Stimulated activated CD4-positive, alpha-beta T cell treated with anti-CD3 and anti-CD28 coated beads, Interleukin-12 subunit alpha, Interleukin-12 subunit beta, amount 100 ng/mL, for 4 hours (primary cell): ENCODE measurements around the gene LBX1.
"Not testable (repeated sequence)": the region's sequence is repeated elsewhere in the genome, so short reads cannot be mapped to it uniquely, and the experiment has no call there.

Source experiments
- DNase-seq: peaks from one replicate; pipeline ENCODE4 v3.0.0-alpha.2; 2020

The LBX1 gene

GRCh38 chr10:101202667-101203066 lies 26.6 kb downstream of the LBX1 start:
- DNase-seq = not testable (repeated sequence)

- not testable (repeated sequence) for DNase-seq
Observed at GRCh38 chr10:101198326-101198977, 30.8 kb downstream of the LBX1 start.

- no peak for DNase-seq
Observed at GRCh38 chr10:101195921-101196320, 33.3 kb downstream of the LBX1 start.

GRCh38 chr10:101189461-101190401 lies 39.5 kb downstream of the LBX1 start:
- no peak for DNase-seq

- no peak for DNase-seq
Observed at GRCh38 chr10:101188942-101189341, 40.3 kb downstream of the LBX1 start.

- no peak for DNase-seq
Observed at GRCh38 chr10:101183458-101184183, 45.6 kb downstream of the LBX1 start.

GRCh38 chr10:101182936-101183335 lies 46.3 kb downstream of the LBX1 start:
- no peak for DNase-seq
